Activated CD4-positive, alpha-beta T cell treated with anti-CD3 and anti-CD28 coated beads, Interleukin-2, amount 10 ng/mL, durations not matched to agents 24 days and 14 days (primary cell): ENCODE data around the gene TGFBR2. TPM values are rescaled to one million over a fixed set of nuclear protein-coding genes. Genes with fewer than 3 reads are reported as not detected.

Experiments used
- DNase-seq: peaks from one replicate; pipeline ENCODE4 v3.0.0; 2022
- H3K27ac Mint-ChIP-seq: one replicate; pipeline ENCODE4 v1.8.0; 2022; ENCODE audit warnings: mild to moderate bottlenecking, mixed read lengths
- H3K27me3 Mint-ChIP-seq: one replicate; pipeline ENCODE4 v1.8.0; 2022; ENCODE audit warnings: mixed read lengths
- H3K36me3 Mint-ChIP-seq: one replicate; pipeline ENCODE4 v1.8.0; 2022; ENCODE audit warnings: low read depth, mild to moderate bottlenecking, mixed read lengths
- H3K4me1 Mint-ChIP-seq: one replicate; pipeline ENCODE4 v1.8.0; 2021; ENCODE audit warnings: mixed read lengths
- H3K4me3 Mint-ChIP-seq: one replicate; pipeline ENCODE4 v1.8.0; 2022; ENCODE audit warnings: mild to moderate bottlenecking, moderate library complexity, mixed read lengths
- H3K9me3 Mint-ChIP-seq: one replicate; pipeline ENCODE4 v1.8.0; 2021; ENCODE audit warnings: mixed read lengths
- intact Hi-C: fragments of 100-400 bp; cut with micrococcal nuclease; formaldehyde crosslinking; loops from one replicate; pipeline ENCODE4 v1.15.1; 2023
- total RNA-seq: library from RNA; stranded (reverse); gene quantifications from 2 replicates; pipeline ENCODE4 v1.2.3, GENCODE V29; 2022

Gene TGFBR2
- total RNA-seq, 1 donor from 2014 or later, result 47.6 TPM

- peak overlapping the region; percentile 70 for H3K4me3 Mint-ChIP-seq
- intact Hi-C loops, result loop anchor here (1.0 to 10.0 kb wide), 6 partner anchors 9 to 1795 kb away; no protein-coding TSS in a partner anchor
- no peak for DNase-seq
- no peaks in the 10 kb centered on the region for H3K9me3 Mint-ChIP-seq
- peaks cover 82% of the 10 kb centered on the region for H3K4me1 Mint-ChIP-seq
- peaks cover 43% of the 10 kb centered on the region for H3K36me3 Mint-ChIP-seq
- H3K27ac Mint-ChIP-seq, result peak overlapping the region; percentile 99
- H3K27me3 Mint-ChIP-seq, result no peaks in the 10 kb centered on the region
Measured at GRCh38 chr3:30639937-30640336, 33.5 kb downstream of the TGFBR2 start.

- Mint-ChIP-seq H3K27ac (peak overlapping the region; percentile 88), H3K27me3 (no peaks in the 10 kb centered on the region), H3K9me3 (no peaks in the 10 kb centered on the region)
Measured at GRCh38 chr3:30640851-30641250, 34.5 kb downstream of the TGFBR2 start.

DNA sequence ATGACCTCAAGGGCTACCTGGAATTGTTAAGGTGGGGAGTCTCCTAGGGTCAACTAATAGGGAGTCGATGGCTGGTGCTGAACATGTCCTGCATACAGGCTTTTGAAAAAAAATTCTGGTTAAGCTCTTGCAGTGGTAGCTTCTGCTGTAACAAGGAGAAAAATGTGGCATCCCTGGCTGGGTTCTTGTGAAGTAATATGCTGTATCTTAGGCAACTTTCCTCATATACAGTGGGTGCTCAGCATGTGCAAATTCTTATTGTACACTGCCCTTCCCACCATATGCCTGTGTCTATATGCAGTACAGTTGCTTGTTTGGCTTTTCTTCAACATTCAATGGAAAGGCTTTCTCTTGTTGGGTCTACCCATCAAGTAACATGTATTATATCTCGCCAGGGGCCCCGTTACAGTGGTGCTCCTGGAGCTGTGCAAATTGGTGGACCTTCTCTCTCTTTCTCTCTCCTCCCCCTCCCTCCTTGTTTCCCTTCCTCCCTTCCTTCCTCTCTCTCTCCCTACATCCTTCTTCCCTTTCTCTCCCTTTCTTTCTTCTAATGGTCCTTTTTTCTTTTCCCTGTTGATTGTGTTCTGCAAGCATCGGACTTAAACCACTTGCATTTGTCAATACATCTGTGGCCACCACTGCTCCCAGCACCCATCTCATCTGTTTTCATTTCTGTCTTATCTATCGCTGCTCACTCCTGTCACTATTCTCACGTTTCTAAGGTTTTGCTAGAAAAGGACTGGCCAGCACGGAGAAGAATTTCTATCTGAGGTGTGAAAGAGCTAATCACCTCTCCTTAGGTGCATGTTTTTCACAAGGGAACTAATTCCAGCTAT lies 35.2 kb downstream of the TGFBR2 start:
- Mint-ChIP-seq H3K4me3 (peak overlapping the region; percentile 72), H3K36me3 (peaks cover 48% of the 10 kb centered on the region), H3K27ac (peak overlapping the region; percentile 88), H3K9me3 (peaks cover 3% of the 10 kb centered on the region), H3K27me3 (no peaks in the 10 kb centered on the region), H3K4me1 (peaks cover 82% of the 10 kb centered on the region)
- intact Hi-C loops, result loop anchor here (2.0 to 5.0 kb wide), 3 partner anchors 36 to 294 kb away; no protein-coding TSS in a partner anchor
- no peak for DNase-seq

More at GRCh38 chr3:30640851-30641250, 34.5 kb downstream of the TGFBR2 start:
- Mint-ChIP-seq H3K36me3 (peaks cover 44% of the 10 kb centered on the region), H3K4me1 (peaks cover 80% of the 10 kb centered on the region), H3K4me3 (peak overlapping the region; percentile 72)
- no peak for DNase-seq
- intact Hi-C loops, result loop anchor here (1.0 to 5.0 kb wide), 5 partner anchors 10 to 294 kb away; no protein-coding TSS in a partner anchor

DNA sequence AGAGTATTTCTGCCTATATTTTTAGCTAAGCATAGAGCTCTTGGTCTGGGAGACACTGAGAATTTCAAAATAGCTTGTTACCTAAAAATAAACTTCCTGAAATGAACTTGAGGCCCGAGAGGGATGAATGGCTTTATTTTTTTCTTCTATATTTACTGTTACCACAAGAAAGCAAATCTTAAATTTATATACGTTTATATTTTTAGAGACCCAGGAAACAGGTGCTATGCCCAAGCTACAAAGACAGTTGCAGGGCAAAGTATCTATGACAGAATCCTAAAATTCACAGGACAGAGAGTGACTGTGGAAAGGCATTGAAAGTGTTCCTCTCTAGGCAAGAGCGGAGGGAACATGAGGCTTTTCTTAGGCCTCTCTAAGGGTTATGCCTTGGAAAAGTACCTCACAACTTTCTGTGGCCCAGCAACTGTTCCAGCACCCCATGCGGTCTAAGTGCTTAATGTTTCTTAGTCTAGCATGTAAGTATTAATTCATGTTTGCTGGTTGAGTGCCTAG lies 36.5 kb downstream of the TGFBR2 start:
- no peaks in the 10 kb centered on the region for H3K27me3 Mint-ChIP-seq
- intact Hi-C loops, result loop anchor here (5.0 kb wide), 2 partner anchors 34 to 296 kb away; no protein-coding TSS in a partner anchor
- peaks cover 80% of the 10 kb centered on the region for H3K4me1 Mint-ChIP-seq
- no peak for DNase-seq
- peaks cover 43% of the 10 kb centered on the region for H3K36me3 Mint-ChIP-seq
- peak overlapping the region; percentile 61 for H3K4me3 Mint-ChIP-seq
- H3K9me3 Mint-ChIP-seq, result peaks cover 3% of the 10 kb centered on the region
- peak overlapping the region; percentile 93 for H3K27ac Mint-ChIP-seq

DNA sequence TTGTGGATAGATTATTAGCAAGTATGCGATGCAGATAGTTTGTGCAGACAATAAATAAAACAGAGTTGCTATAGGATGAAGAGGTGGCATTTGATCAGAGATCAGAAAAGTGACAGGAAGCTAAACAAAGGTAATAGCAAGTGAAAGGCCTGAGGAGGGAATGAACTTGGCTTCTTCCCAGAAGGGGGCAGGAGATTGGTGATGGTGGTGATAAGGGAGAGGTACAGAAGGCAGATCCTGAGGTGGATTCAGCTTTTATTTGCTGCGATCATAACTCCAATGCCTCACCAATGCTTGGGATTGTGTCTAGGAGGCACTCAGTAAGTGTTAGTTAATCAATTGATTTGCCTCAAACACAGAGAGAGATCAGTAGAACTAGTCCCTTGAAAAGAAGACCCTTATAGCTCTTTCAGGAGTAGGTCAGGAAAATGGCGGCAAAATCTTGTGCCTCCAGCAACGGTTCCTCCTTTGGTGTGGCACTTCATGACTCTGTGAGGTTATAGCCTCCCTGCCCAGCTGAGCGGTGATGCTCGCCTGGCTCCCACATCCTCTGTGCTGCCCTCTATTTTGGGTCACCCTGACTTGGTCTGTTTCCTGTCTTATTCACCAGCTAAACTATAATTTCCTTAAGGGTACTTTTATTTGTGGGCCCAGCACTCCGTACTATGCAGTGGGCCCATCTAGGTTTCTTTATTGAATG lies 37.5 kb downstream of the TGFBR2 start:
- H3K4me3 Mint-ChIP-seq, result peak overlapping the region; percentile 61
- intact Hi-C loops, result loop anchor here (1.0 to 5.0 kb wide), 6 partner anchors 9 to 297 kb away; partner anchors contain the start of gene TGFBR2
- no peaks in the 10 kb centered on the region for H3K27me3 Mint-ChIP-seq
- peak overlapping the region; percentile 93 for H3K27ac Mint-ChIP-seq
- DNase-seq, result peak; percentile 86
- H3K36me3 Mint-ChIP-seq, result peaks cover 45% of the 10 kb centered on the region
- H3K9me3 Mint-ChIP-seq, result peaks cover 3% of the 10 kb centered on the region
- peaks cover 80% of the 10 kb centered on the region for H3K4me1 Mint-ChIP-seq

- Mint-ChIP-seq H3K4me3 (peak overlapping the region; percentile 61), H3K4me1 (peaks cover 78% of the 10 kb centered on the region), H3K36me3 (peaks cover 48% of the 10 kb centered on the region), H3K9me3 (peaks cover 3% of the 10 kb centered on the region), H3K27ac (peak overlapping the region; percentile 93), H3K27me3 (no peaks in the 10 kb centered on the region)
- intact Hi-C loops, result loop anchor here (1.0 to 5.0 kb wide), 6 partner anchors 9 to 297 kb away; partner anchors contain the start of gene TGFBR2
- DNase-seq, result peak; percentile 89
Measured at GRCh38 chr3:30644615-30645014, 38.2 kb downstream of the TGFBR2 start.

- peaks cover 77% of the 10 kb centered on the region for H3K4me1 Mint-ChIP-seq
- H3K27ac Mint-ChIP-seq, result peak overlapping the region; percentile 93
Measured at GRCh38 chr3:30645077-30645476, 38.7 kb downstream of the TGFBR2 start.

GRCh38 chr3:30646181-30646876 lies 39.9 kb downstream of the TGFBR2 start:
- DNase-seq, result peak; percentile 57
- H3K27me3 Mint-ChIP-seq, result no peaks in the 10 kb centered on the region
- peak overlapping the region; percentile 93 for H3K27ac Mint-ChIP-seq
- peak overlapping the region; percentile 61 for H3K4me3 Mint-ChIP-seq
- H3K4me1 Mint-ChIP-seq, result peaks cover 79% of the 10 kb centered on the region
- H3K9me3 Mint-ChIP-seq, result peaks cover 3% of the 10 kb centered on the region
- peaks cover 63% of the 10 kb centered on the region for H3K36me3 Mint-ChIP-seq
- intact Hi-C loops, result no loop called here

More at GRCh38 chr3:30645077-30645476, 38.7 kb downstream of the TGFBR2 start:
- intact Hi-C loops, result no loop called here
- DNase-seq, result peak; percentile 61
- Mint-ChIP-seq H3K4me3 (peak overlapping the region; percentile 61), H3K9me3 (peaks cover 3% of the 10 kb centered on the region), H3K36me3 (peaks cover 50% of the 10 kb centered on the region), H3K27me3 (no peaks in the 10 kb centered on the region)

- H3K4me1 Mint-ChIP-seq, result peaks cover 78% of the 10 kb centered on the region
- peak overlapping the region; percentile 61 for H3K4me3 Mint-ChIP-seq
- H3K9me3 Mint-ChIP-seq, result peaks cover 3% of the 10 kb centered on the region
- peaks cover 68% of the 10 kb centered on the region for H3K36me3 Mint-ChIP-seq
- H3K27me3 Mint-ChIP-seq, result no peaks in the 10 kb centered on the region
- DNase-seq, result peak; percentile 69
- peak overlapping the region; percentile 93 for H3K27ac Mint-ChIP-seq
- intact Hi-C loops, result no loop called here
Measured at GRCh38 chr3:30646961-30647752, 40.8 kb downstream of the TGFBR2 start.

- H3K27ac Mint-ChIP-seq, result peak overlapping the region; percentile 85
- intact Hi-C loops, result no loop called here
- H3K9me3 Mint-ChIP-seq, result peaks cover 3% of the 10 kb centered on the region
- peak overlapping the region; percentile 41 for H3K4me3 Mint-ChIP-seq
- no peak for DNase-seq
- peaks cover 79% of the 10 kb centered on the region for H3K36me3 Mint-ChIP-seq
- no peaks in the 10 kb centered on the region for H3K27me3 Mint-ChIP-seq
- peaks cover 83% of the 10 kb centered on the region for H3K4me1 Mint-ChIP-seq
Measured at GRCh38 chr3:30648670-30649357, 42.4 kb downstream of the TGFBR2 start.

DNA sequence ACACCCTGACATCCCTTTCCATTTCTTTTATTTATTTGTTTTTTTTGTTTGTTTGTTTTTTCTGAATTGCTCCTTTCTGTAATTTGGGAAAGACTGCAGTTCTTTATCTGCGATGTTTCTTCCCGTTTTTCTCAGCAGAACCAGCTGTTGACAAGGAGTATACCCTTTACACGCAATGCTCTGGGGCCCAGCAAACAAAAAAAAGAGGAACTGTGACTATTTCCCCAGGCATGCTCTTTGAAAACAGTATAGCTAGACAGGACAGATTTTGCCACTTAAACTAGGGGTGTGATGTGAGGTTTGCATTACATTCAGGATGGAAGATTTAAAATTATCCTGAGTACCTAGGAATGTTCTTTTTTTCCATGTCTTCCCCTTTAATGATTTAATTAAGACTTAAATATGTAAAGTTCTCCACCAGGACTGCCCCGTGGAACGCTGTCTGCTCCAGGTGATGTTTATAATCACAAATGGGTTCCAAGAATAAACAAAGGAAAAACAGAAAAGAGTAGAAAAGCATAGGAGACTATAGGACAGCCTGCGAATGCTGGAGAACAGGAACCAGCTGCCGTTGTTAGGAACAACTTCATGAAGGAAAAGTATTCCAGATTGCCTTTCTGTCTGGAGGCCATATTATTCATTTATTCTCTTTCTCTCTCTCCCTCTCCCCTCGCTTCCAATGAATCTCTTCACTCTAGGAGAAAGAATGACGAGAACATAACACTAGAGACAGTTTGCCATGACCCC lies 43.3 kb downstream of the TGFBR2 start:
- DNase-seq, result no peak
- peak overlapping the region; percentile 14 for H3K4me3 Mint-ChIP-seq
- H3K27ac Mint-ChIP-seq, result peak overlapping the region; percentile 48
- no peaks in the 10 kb centered on the region for H3K27me3 Mint-ChIP-seq
- H3K9me3 Mint-ChIP-seq, result peaks cover 3% of the 10 kb centered on the region
- H3K4me1 Mint-ChIP-seq, result peaks cover 85% of the 10 kb centered on the region
- peaks cover 88% of the 10 kb centered on the region for H3K36me3 Mint-ChIP-seq
- intact Hi-C loops, result loop anchor here (10.0 kb wide), 1 partner anchor 985 kb away; no protein-coding TSS in a partner anchor
